ENCODE measurements around the gene USP35. TPM values are rescaled to one million over a fixed set of nuclear protein-coding genes. Genes with fewer than 3 reads are reported as not detected.

Gene USP35
- total RNA-seq, 4 donors from 2014 or later: 6.6 to 30.6 (median 13.3) TPM

GRCh38 chr11:78214331-78215194 is 25.8 kb downstream of the USP35 start:
- H3K4me1 ChIP-seq: no peaks in the 10 kb centered on the region

GRCh38 chr11:78216021-78216420 is 27.3 kb downstream of the USP35 start:
- peaks cover 0 to 63% (median 0%) of the 10 kb centered on the region in 3 donors for H3K36me3 ChIP-seq
- DNase-seq: peak in 1 of 3 donors; percentile 26
- TF ChIP-seq CTCF (IDR thresholded peaks at IDR 0.05) (no peak), POLR2A (IDR thresholded peaks at IDR 0.05) (no peak)
- no peaks in the 10 kb centered on the region for H3K27me3 ChIP-seq
- no peaks in the 10 kb centered on the region for H3K9me3 ChIP-seq
- H3K27ac ChIP-seq: no peak overlapping the region
- H3K4me1 ChIP-seq: no peaks in the 10 kb centered on the region
- H3K4me3 ChIP-seq: no peak overlapping the region

More at GRCh38 chr11:78214331-78215194, 25.8 kb downstream of the USP35 start:
- Histone ChIP-seq H3K4me3 (no peak overlapping the region), H3K9me3 (no peaks in the 10 kb centered on the region), H3K36me3 (peaks cover 0 to 59% (median 0%) of the 10 kb centered on the region in 3 donors), H3K27me3 (no peaks in the 10 kb centered on the region), H3K27ac (no peak overlapping the region)
- peak in 1 of 3 donors; percentile 25 for DNase-seq
- TF ChIP-seq POLR2A (IDR thresholded peaks at IDR 0.05) (no peak), CTCF (IDR thresholded peaks at IDR 0.05) (no peak)

DNA sequence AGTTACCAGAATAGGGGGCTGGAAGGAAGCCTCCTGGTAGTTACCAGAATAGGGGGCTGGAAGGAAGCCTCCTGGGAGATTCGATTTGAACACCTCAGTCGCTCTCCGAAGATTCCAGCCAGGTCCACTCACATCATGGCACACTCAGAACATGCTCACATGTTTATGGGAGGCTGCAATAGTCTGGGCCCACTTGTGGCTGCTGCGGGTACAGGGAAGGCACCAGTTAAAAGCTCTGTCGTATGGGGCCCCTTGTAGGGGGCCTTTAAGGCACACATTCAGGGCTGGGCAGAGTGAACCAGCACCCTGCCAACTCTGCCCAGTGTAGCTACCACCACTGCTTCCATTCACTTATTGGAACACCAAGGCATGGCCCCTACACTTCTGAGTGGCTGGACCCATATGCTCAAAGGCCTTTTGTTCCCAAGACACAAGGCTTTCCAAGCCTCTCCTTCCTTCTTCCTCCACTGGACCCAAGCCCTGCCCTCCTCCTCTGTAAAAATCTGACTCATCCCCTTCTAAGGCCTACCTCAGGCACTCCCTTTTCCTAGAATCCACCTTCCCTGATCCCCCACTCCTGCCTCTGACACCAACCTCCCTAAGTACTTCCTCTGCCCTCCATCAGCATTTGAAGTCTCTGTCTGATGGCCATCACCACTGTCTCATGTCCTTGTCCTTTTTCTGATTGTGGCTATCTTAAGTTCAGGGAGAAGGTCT is 28.0 kb downstream of the USP35 start:
- Histone ChIP-seq H3K9me3 (no peaks in the 10 kb centered on the region), H3K36me3 (peaks cover 0 to 70% (median 0%) of the 10 kb centered on the region in 3 donors), H3K4me3 (no peak overlapping the region), H3K4me1 (no peaks in the 10 kb centered on the region), H3K27me3 (no peaks in the 10 kb centered on the region), H3K27ac (no peak overlapping the region)
- no peak for TF ChIP-seq CTCF (IDR thresholded peaks at IDR 0.05)
- TF ChIP-seq POLR2A (IDR thresholded peaks at IDR 0.05): no peak
- no peak for DNase-seq

GRCh38 chr11:78217650-78218541 is 29.2 kb downstream of the USP35 start:
- H3K27me3 ChIP-seq: no peaks in the 10 kb centered on the region
- H3K27ac ChIP-seq: no peak overlapping the region
- DNase-seq: no peak
- H3K9me3 ChIP-seq: no peaks in the 10 kb centered on the region
- TF ChIP-seq CTCF (IDR thresholded peaks at IDR 0.05): no peak
- H3K36me3 ChIP-seq: peaks cover 0 to 80% (median 0%) of the 10 kb centered on the region in 3 donors
- H3K4me1 ChIP-seq: no peaks in the 10 kb centered on the region
- no peak overlapping the region for H3K4me3 ChIP-seq

Measured in Peyer's patch (tissue), 4 donors.